Measurements from ENCODE around the gene PATZ1. TPM values are rescaled to one million over a fixed set of nuclear protein-coding genes. Genes with fewer than 3 reads are reported as not detected.

The PATZ1 gene
- total RNA-seq, 1 experiment from 2014 or later, result 120 TPM

GRCh38 chr22:31345331-31346254 lies 553 bp downstream of the PATZ1 start:
- H3K4me1 ChIP-seq (ENCODE audit: insufficient read depth, low read length), result peaks cover 7% of the 10 kb centered on the region; the same call in 1 of the 2 replicates
- H3K9me3 ChIP-seq (ENCODE audit: control insufficient read depth, low read depth, low read length), result no peaks in the 10 kb centered on the region
- H2AK5ac ChIP-seq (ENCODE audit: insufficient read length, low read length), result no peak overlapping the region
- peak overlapping the region; percentile 90 for H3K4me3 Mint-ChIP-seq
- H3K79me2 ChIP-seq (ENCODE audit: insufficient read depth, low read length), result peaks cover 12% of the 10 kb centered on the region; the same call in 1 of the 2 replicates
- peak overlapping the region; percentile 88 for H3K18ac ChIP-seq (ENCODE audit: insufficient read length, low read depth, low read length)
- no CpG with 5 or more reads among the region's 126 CpGs for whole genome bisulfite sequencing (ENCODE audit: extremely low coverage, insufficient read length, low lambda C conversion rate)
- peak overlapping the region; percentile 82 for H3K9ac ChIP-seq (ENCODE audit: extremely low read depth, insufficient read length, low read length)
- H2AFZ ChIP-seq (ENCODE audit: low read length), result no peak overlapping the region
- H3K23ac ChIP-seq (ENCODE audit: insufficient read length, low read depth, low read length), result no peak overlapping the region
- no peak overlapping the region for H2BK5ac ChIP-seq (ENCODE audit: insufficient read length, low read length)
- no peak overlapping the region; the same call in 1 of the 2 replicates for H3K4ac ChIP-seq (ENCODE audit: low read depth, low read length)
- peaks cover 13 to 48% (median 31%) of the 10 kb centered on the region in 3 experiments for H3K36me3 Mint-ChIP-seq (ENCODE audit: insufficient read depth in 1 of 3, low read depth in 3 of 3)
- no peak overlapping the region for H4K5ac ChIP-seq (ENCODE audit: insufficient read length, low read depth, low read length)
- H3K14ac ChIP-seq (ENCODE audit: insufficient read depth, low read length), result peak overlapping the region; percentile 86
- H3K23me2 ChIP-seq (ENCODE audit: insufficient read length, low read depth, low read length, poor library complexity, severe bottlenecking), result peaks cover 33% of the 10 kb centered on the region
- H3K4me1 Mint-ChIP-seq, result peaks cover 51 to 56% of the 10 kb centered on the region in 2 experiments
- H3K27ac ChIP-seq (ENCODE audit: insufficient read length, low read depth, low read length), result no peak overlapping the region
- H3T11ph ChIP-seq (ENCODE audit: low read length), result no peak overlapping the region
- H4K20me1 ChIP-seq (ENCODE audit: control insufficient read depth, insufficient read depth, insufficient read length), result no peaks in the 10 kb centered on the region
- H3K27ac Mint-ChIP-seq, result peak overlapping the region in 2 of 3 experiments; percentile 84 to 90; a peak in 3 of 7 replicates
- H2BK20ac ChIP-seq (ENCODE audit: low read depth, low read length, poor library complexity, severe bottlenecking), result no peak overlapping the region
- TF ChIP-seq CTCF (conservative IDR thresholded peaks at IDR 0.05), result peak; percentile 79
- peaks cover 6% of the 10 kb centered on the region for H3K79me1 ChIP-seq (ENCODE audit: insufficient read depth, low read depth, low read length, poor library complexity, severe bottlenecking)
- no peaks in the 10 kb centered on the region for H3K27me3 Mint-ChIP-seq (ENCODE audit: low read depth)
- no peak overlapping the region for H3K56ac ChIP-seq (ENCODE audit: insufficient read length, low read depth, low read length)
- no peak overlapping the region for H4K8ac ChIP-seq (replicated peaks; ENCODE audit: insufficient read length, low read depth, low read length)
- H2BK15ac ChIP-seq (ENCODE audit: low read depth, low read length), result no peak overlapping the region; the same call in 1 of the 2 replicates
- no peak overlapping the region for H2BK120ac ChIP-seq (ENCODE audit: low read depth, low read length, poor library complexity, severe bottlenecking)
- no peak overlapping the region for H2BK12ac ChIP-seq (ENCODE audit: insufficient read length, low read depth, low read length)
- H3K27me3 ChIP-seq (ENCODE audit: insufficient read depth, low read length), result no peaks in the 10 kb centered on the region
- peak; percentile 86 for DNase-seq
- H3K9me3 Mint-ChIP-seq, result no peaks in the 10 kb centered on the region
- H4K91ac ChIP-seq (ENCODE audit: insufficient read length, low read depth, low read length), result no peak overlapping the region
- peak overlapping the region; percentile 74 for H3K4me2 ChIP-seq (ENCODE audit: insufficient read depth, insufficient read length, low read length)
